Stimulated activated effector memory CD8-positive, alpha-beta T cell treated with anti-CD3 and anti-CD28 coated beads, Interleukin-12 subunit alpha, Interleukin-12 subunit beta, amount 100 ng/mL, for 72 hours (primary cell): Measurements from ENCODE around the gene LACTB.
A peak's percentile ranks its signal among the peaks of the same experiment; 100 is the strongest.

Source experiments
- ATAC-seq: fragments of 150-1000 bp; cut with Tn5 transposase; 2 replicates; pipeline ENCODE4 v1.10.0; 2021
- DNase-seq, 2 donors: peaks; one replicate each; pipeline ENCODE4 v3.0.0; 2021 to 2022; ENCODE audit warnings: low spot score in 2 of 2
- H3K27ac Mint-ChIP-seq: one replicate; pipeline ENCODE4 v1.8.0; 2022; ENCODE audit warnings: mild to moderate bottlenecking, mixed read lengths
- H3K36me3 Mint-ChIP-seq: one replicate; pipeline ENCODE4 v1.8.0; 2022; ENCODE audit warnings: mild to moderate bottlenecking, mixed read lengths
- H3K4me1 Mint-ChIP-seq: one replicate; pipeline ENCODE4 v1.8.0; 2022; ENCODE audit warnings: mixed read lengths
- H3K4me3 Mint-ChIP-seq: one replicate; pipeline ENCODE4 v1.8.0; 2022; ENCODE audit warnings: mild to moderate bottlenecking, mixed read lengths
- H3K9me3 Mint-ChIP-seq: one replicate; pipeline ENCODE4 v1.8.0; 2022; ENCODE audit warnings: mixed read lengths

LACTB gene

DNA sequence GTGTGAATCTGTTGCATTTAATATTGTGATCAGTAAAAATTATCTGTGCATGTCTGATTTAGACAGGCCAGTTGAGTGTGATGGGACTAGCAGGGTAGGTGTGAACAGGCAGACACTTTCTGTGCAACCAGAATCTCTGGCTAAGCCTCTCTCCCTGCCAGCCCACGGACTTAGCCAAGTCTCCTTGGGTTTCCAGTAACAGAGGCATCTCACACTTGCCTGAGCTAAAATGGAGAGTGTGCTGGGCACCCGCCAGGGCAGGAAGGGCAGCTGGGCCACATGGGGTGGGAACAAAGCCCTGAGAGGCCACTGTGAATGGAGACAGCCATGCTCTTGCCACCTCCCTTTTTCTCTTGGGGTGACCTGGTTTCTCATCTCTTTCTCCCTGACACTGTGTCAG lies 48.1 kb downstream of the LACTB start:
- H3K4me1 Mint-ChIP-seq = no peaks in the 10 kb centered on the region
- H3K36me3 Mint-ChIP-seq = no peaks in the 10 kb centered on the region
- peak overlapping the region; percentile 5 for H3K27ac Mint-ChIP-seq
- no peaks in the 10 kb centered on the region for H3K9me3 Mint-ChIP-seq
- H3K4me3 Mint-ChIP-seq = no peak overlapping the region
- DNase-seq (no peak), ATAC-seq (peak; percentile 16)

DNA sequence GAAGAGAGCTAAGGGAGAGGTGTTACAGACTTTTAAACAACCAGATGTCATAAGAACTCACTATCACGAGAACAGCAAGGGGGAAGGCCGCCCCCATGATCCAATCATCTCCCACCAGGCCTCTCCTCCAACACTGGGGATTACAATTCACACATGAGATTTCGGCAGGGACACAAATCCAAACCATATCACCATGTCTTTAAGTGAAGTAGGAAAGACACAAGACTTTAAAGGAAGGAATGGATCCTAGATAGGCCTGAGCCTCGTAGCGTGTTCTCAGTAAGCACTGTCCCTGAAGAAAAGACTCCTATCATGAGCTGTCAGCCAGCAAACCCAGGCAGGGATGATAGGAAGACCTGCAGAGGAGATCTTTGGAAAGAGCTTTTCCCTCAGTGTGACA lies 50.7 kb downstream of the LACTB start:
- ATAC-seq (no peak), DNase-seq (no peak)
- Mint-ChIP-seq H3K4me1 (no peaks in the 10 kb centered on the region), H3K4me3 (no peak overlapping the region), H3K9me3 (no peaks in the 10 kb centered on the region), H3K27ac (no peak overlapping the region), H3K36me3 (no peaks in the 10 kb centered on the region)

DNA sequence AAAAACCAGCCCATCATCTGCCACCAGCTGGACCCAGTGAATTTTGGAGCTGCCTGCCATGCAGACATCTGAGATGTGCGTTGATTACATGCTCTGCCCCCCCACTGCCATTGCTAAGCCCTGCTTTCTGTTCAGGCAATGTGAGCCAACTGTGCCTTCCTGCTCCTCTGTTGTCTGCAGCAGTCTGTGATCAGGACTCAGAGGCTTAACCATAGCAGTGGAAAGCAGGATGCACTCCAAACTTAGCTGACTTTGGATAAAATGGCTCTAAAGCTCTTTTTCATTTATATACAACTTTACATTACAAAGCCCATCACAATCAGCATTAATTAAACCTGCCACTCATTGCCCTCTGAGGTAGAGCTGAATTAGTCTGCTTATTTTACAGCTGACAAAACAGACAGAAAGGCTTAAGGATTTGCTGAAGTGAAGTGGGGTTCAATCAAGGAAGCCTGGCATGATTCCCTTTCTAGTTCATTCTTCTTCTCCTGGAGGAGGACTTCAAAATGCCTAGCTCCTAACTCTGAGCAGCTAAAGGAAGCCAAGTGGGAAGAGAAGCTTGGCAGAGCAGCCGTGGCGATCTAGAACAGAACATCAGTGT lies 51.3 kb downstream of the LACTB start:
- DNase-seq (no peak), ATAC-seq (no peak)
- no peak overlapping the region for H3K4me3 Mint-ChIP-seq

DNA sequence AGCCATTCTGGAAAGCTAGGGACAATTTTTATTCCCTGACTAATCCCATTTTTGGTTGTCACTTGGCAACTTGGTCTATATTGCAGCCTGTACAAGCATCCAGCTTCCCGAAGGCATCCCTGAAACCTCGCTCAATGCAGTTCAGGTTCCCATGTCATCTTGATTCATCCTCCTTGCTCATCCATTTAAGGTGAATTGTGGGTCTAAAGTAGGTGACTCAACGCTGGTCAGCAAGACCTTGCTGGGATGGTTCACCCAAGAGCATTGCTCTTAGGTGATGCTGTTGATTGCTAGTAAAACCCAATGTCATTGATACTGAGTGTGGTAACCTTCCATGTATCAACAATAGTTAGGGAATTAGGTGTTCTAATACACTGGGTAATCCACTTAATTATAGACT lies 54.6 kb downstream of the LACTB start:
- Mint-ChIP-seq H3K9me3 (no peaks in the 10 kb centered on the region), H3K36me3 (no peaks in the 10 kb centered on the region), H3K4me3 (no peak overlapping the region), H3K27ac (no peak overlapping the region), H3K4me1 (no peaks in the 10 kb centered on the region)
- ATAC-seq = no peak
- DNase-seq = no peak

More for the DNA sequence above, 51.3 kb downstream of the LACTB start:
- Mint-ChIP-seq H3K36me3 (no peaks in the 10 kb centered on the region), H3K27ac (no peak overlapping the region), H3K4me1 (no peaks in the 10 kb centered on the region), H3K9me3 (no peaks in the 10 kb centered on the region)

GRCh38 chr15:63178034-63178433 lies 56.4 kb downstream of the LACTB start:
- no peak overlapping the region for H3K27ac Mint-ChIP-seq
- H3K9me3 Mint-ChIP-seq = no peaks in the 10 kb centered on the region
- no peaks in the 10 kb centered on the region for H3K36me3 Mint-ChIP-seq
- no peak overlapping the region for H3K4me3 Mint-ChIP-seq
- H3K4me1 Mint-ChIP-seq = no peaks in the 10 kb centered on the region
- no peak for ATAC-seq
- DNase-seq = no peak

- H3K4me1 Mint-ChIP-seq = no peaks in the 10 kb centered on the region
- DNase-seq (no peak), ATAC-seq (no peak)
- H3K27ac Mint-ChIP-seq = peak overlapping the region; percentile 24
- H3K4me3 Mint-ChIP-seq = no peak overlapping the region
- no peaks in the 10 kb centered on the region for H3K36me3 Mint-ChIP-seq
- H3K9me3 Mint-ChIP-seq = no peaks in the 10 kb centered on the region
Measured at GRCh38 chr15:63180746-63181145, 59.1 kb downstream of the LACTB start.

GRCh38 chr15:63181648-63182047 lies 60.0 kb downstream of the LACTB start:
- H3K9me3 Mint-ChIP-seq = no peaks in the 10 kb centered on the region
- H3K36me3 Mint-ChIP-seq = no peaks in the 10 kb centered on the region
- H3K4me3 Mint-ChIP-seq = no peak overlapping the region
- DNase-seq (no peak), ATAC-seq (no peak)
- peak overlapping the region; percentile 24 for H3K27ac Mint-ChIP-seq
- no peaks in the 10 kb centered on the region for H3K4me1 Mint-ChIP-seq

DNA sequence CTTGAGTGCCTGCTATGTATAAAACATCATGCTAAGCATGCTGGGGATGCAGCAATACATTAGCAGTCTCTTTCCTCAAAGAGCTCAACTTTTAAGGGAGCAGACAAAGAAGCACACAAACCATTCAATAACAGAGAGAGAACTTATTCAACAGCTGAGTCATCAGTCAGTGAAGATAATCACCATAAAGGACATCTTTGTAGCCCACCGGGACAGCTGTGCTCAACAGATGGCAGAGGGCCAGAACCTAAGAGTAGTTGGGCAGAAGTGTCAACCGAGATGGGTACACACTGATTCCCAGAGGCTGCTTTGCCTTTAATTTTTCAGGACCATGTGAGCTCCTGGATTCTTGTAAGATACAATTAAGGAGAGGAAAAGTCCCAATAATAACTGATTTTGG lies 63.5 kb downstream of the LACTB start:
- ATAC-seq (no peak), DNase-seq (no peak)
- Mint-ChIP-seq H3K36me3 (peaks cover 3% of the 10 kb centered on the region), H3K4me3 (no peak overlapping the region), H3K9me3 (no peaks in the 10 kb centered on the region), H3K27ac (no peak overlapping the region), H3K4me1 (peaks cover 12% of the 10 kb centered on the region)

DNA sequence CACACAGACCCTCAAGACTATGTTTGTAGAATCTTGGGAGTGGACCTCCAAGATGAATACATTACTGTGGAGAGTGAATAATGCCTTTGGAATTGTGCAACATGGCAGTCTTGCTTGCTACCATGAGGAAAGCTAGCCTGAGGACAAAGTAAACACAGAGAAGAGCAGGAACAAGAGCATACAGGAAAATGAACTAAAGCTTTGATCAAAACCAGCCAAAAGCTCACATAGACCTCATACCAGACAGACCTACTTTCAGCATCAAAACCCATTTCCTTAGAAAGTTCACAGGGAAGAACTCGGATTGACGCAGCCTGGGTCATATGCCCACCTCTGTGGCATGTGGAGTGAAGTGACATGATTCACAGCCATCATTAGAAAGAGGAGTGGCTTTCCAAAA lies 64.4 kb downstream of the LACTB start:
- no peak for ATAC-seq
- Mint-ChIP-seq H3K4me3 (no peak overlapping the region), H3K9me3 (no peaks in the 10 kb centered on the region), H3K4me1 (peaks cover 12% of the 10 kb centered on the region), H3K27ac (no peak overlapping the region), H3K36me3 (peaks cover 12% of the 10 kb centered on the region)
- DNase-seq = no peak

GRCh38 chr15:63187589-63188226 lies 66.0 kb downstream of the LACTB start:
- ATAC-seq (no peak), DNase-seq (no peak)
- H3K4me1 Mint-ChIP-seq = peaks cover 27% of the 10 kb centered on the region
- H3K4me3 Mint-ChIP-seq = peak overlapping the region; percentile 89
- H3K27ac Mint-ChIP-seq = peak overlapping the region; percentile 90
- no peaks in the 10 kb centered on the region for H3K9me3 Mint-ChIP-seq
- peaks cover 27% of the 10 kb centered on the region for H3K36me3 Mint-ChIP-seq

GRCh38 chr15:63188247-63188925 lies 66.7 kb downstream of the LACTB start:
- H3K4me1 Mint-ChIP-seq = peaks cover 29% of the 10 kb centered on the region
- DNase-seq (peak; percentile 13 to 72), ATAC-seq (peak; percentile 29)

DNA sequence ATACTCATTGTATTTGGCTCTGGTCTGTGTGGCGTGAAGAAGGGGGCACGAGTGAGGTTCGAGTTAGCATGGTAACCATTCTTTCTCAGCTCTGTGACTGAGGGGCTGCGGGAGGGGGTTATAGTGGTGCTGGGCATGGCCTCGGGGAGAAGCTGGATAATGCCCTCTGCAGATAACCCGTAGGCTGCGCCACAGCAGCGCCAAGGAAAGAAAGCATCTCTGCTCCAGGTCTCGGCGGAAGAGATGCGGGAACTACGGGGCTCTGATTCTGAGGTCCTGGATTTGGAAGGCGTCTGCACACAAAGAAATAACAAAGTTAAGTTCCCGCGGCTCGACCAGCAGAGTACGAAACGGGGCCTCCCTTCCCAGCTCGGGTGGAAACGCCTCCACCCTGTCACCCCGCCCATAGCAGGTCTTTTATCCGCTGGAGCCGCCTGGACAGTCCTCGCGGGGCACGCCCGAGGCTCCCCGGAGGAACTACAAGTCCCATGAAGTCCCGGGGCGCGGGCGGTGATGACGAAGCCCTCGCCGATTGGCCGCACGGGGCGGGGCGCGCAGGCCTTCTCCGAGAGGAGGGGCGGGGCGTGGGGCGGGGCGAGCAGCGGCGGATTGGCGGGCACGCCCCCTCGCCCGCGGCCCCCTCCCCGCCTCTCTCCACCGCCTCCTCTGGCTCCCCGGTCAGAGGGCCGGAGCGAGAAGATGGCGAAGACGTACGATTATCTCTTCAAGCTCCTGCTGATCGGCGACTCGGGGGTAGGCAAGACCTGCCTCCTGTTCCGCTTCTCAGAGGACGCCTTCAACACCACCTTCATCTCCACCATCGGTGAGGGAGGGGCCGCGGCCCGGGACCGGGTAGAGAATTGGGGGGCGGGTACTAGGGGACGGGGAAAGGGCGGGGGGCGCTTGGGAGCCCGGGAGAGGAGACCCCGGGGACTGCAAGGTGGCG lies 67.5 kb downstream of the LACTB start, which contains the start of gene RAB8B:
Gene RAB8B (plus strand): TSS at position 681 of the 946 bp plus-strand sequence. CDS start 19 bp downstream, at position 700.
- DNase-seq = peak; percentile 94 to 97
- H3K27ac Mint-ChIP-seq = peak within 1 kb of the TSS; percentile 90
- no peaks in the 10 kb centered on the region for H3K9me3 Mint-ChIP-seq
- peaks cover 36% of the 10 kb centered on the region for H3K4me1 Mint-ChIP-seq
- peak; percentile 87 for ATAC-seq
- peaks cover 37% of the 10 kb centered on the region for H3K36me3 Mint-ChIP-seq
- peak within 1 kb of the TSS; percentile 89 for H3K4me3 Mint-ChIP-seq

More at GRCh38 chr15:63188247-63188925, 66.7 kb downstream of the LACTB start:
- H3K4me3 Mint-ChIP-seq = peak overlapping the region; percentile 89
- H3K9me3 Mint-ChIP-seq = no peaks in the 10 kb centered on the region
- H3K27ac Mint-ChIP-seq = peak overlapping the region; percentile 90
- H3K36me3 Mint-ChIP-seq = peaks cover 30% of the 10 kb centered on the region

- DNase-seq (no peak), ATAC-seq (no peak)
- peaks cover 38% of the 10 kb centered on the region for H3K36me3 Mint-ChIP-seq
- H3K4me3 Mint-ChIP-seq = peak overlapping the region; percentile 89
- H3K4me1 Mint-ChIP-seq = peaks cover 41% of the 10 kb centered on the region
- H3K9me3 Mint-ChIP-seq = no peaks in the 10 kb centered on the region
- peak overlapping the region; percentile 90 for H3K27ac Mint-ChIP-seq
Measured at GRCh38 chr15:63189941-63190768, 68.5 kb downstream of the LACTB start.
